IMR-90 (cell line): ENCODE data around the gene KLHL41. TPM values are rescaled to one million over a fixed set of nuclear protein-coding genes. Genes with fewer than 3 reads are reported as not detected.
A peak's percentile ranks its signal among the peaks of the same experiment; 100 is the strongest.

Experiments
- ATAC-seq: fragments of 200-7000 bp; cut with Tn5 transposase; 2 replicates; pipeline ENCODE4 v1.9.1; 2020; ENCODE audit warnings: low read depth, mild to moderate bottlenecking, moderate library complexity
- BruUV-seq: library from RNA; stranded (reverse); fragments of 400-500 nt; replicated peaks from 2 replicates; lab custom pipeline; 2021; lab: Mats Ljungman, UMichigan
- CTCF ChIA-PET: fragments of 300-600 bp; formaldehyde crosslinking; extraction: SDS; loops from one replicate; lab custom pipeline; 2021; ENCODE audit warnings: antibody characterized with exemption; lab: Yijun Ruan, JAX
- POLR2A ChIA-PET: fragments of 300-600 bp; sonication (Branson Sonifier 250); formaldehyde crosslinking; loops from one replicate; lab custom pipeline; 2022; ENCODE audit warnings: antibody characterized with exemption; ENCODE audit not compliant: unreplicated experiment; lab: Charles Lee
- DNase-seq: peaks from one replicate; pipeline ENCODE4 v3.0.0; 2013
- H2AFZ ChIP-seq: replicated peaks from 2 replicates; pipeline ENCODE3; 2013; ENCODE audit warnings: low read length, mild to moderate bottlenecking; ENCODE audit not compliant: poor library complexity
- H2AK5ac ChIP-seq: 2 replicates; pipeline ENCODE4 v1.6.1; 2013; ENCODE audit warnings: low read depth, low read length, inconsistent platforms
- H2AK9ac ChIP-seq: replicated peaks from 2 replicates; pipeline ENCODE3; 2013; ENCODE audit warnings: mild to moderate bottlenecking, low read depth, low read length, moderate library complexity; ENCODE audit not compliant: poor library complexity
- H2BK120ac ChIP-seq: 2 replicates; pipeline ENCODE4 v1.6.1; 2013; ENCODE audit warnings: low read depth, low read length, inconsistent platforms
- H2BK15ac ChIP-seq: 3 replicates; pipeline ENCODE4 v1.6.1; 2013; ENCODE audit warnings: low read depth, low read length, inconsistent platforms
- H2BK20ac ChIP-seq: 2 replicates; pipeline ENCODE4 v1.6.1; 2013; ENCODE audit warnings: low read depth, mild to moderate bottlenecking, inconsistent platforms, low read length, moderate library complexity
- H2BK5ac ChIP-seq: 2 replicates; pipeline ENCODE4 v1.6.1; 2013; ENCODE audit warnings: mild to moderate bottlenecking, low read depth, low read length, inconsistent platforms; ENCODE audit not compliant: poor library complexity, severe bottlenecking
- H3K14ac ChIP-seq: replicated peaks from 2 replicates; pipeline ENCODE4 v1.6.1; 2013; ENCODE audit warnings: low read depth, low read length, inconsistent platforms
- H3K18ac ChIP-seq: 2 replicates; pipeline ENCODE4 v1.6.1; 2013; ENCODE audit warnings: low read depth, low read length, control low read depth
- H3K23ac ChIP-seq: 2 replicates; pipeline ENCODE4 v1.6.1; 2013; ENCODE audit warnings: low read depth, low read length, inconsistent platforms
- H3K27ac ChIP-seq: 2 replicates; pipeline ENCODE4 v1.5.1; 2013; ENCODE audit warnings: mild to moderate bottlenecking, control low read depth, low read length; ENCODE audit not compliant: insufficient read depth
- H3K27me3 ChIP-seq: 2 replicates; pipeline ENCODE4 v1.6.1; 2013; ENCODE audit warnings: low read length; ENCODE audit not compliant: control insufficient read depth, insufficient read depth
- H3K36me3 ChIP-seq: 2 replicates; pipeline ENCODE4 v1.6.1; 2013; ENCODE audit warnings: low read length, mixed read lengths; ENCODE audit not compliant: control insufficient read depth, insufficient read depth
- H3K4ac ChIP-seq: 2 replicates; pipeline ENCODE4 v1.6.1; 2013; ENCODE audit warnings: low read depth, low read length, inconsistent platforms
- H3K4me1 ChIP-seq: 2 replicates; pipeline ENCODE4 v1.6.1; 2013; ENCODE audit warnings: low read length, mixed read lengths; ENCODE audit not compliant: control insufficient read depth, insufficient read depth
- H3K4me2 ChIP-seq: 2 replicates; pipeline ENCODE4 v1.6.1; 2013; ENCODE audit warnings: low read depth, mild to moderate bottlenecking, control low read depth, low read length, moderate library complexity
- H3K4me3 ChIP-seq: 2 replicates; pipeline ENCODE4 v1.5.1; 2013; ENCODE audit warnings: low read depth, mild to moderate bottlenecking, control low read depth, low read length, moderate library complexity; ENCODE audit not compliant: insufficient read depth
- H3K56ac ChIP-seq: 2 replicates; pipeline ENCODE4 v1.6.1; 2013; ENCODE audit warnings: low read length, inconsistent platforms; ENCODE audit not compliant: insufficient read depth; ENCODE audit errors: extremely low read depth
- H3K79me1 ChIP-seq, 2 experiments: 2 replicates each; pipeline ENCODE4 v1.6.1; 2013; ENCODE audit warnings: low read length in 2 of 2, inconsistent platforms in 1 of 2, low read depth in 1 of 2
- H3K9ac ChIP-seq: 2 replicates; pipeline ENCODE4 v1.6.1; 2013; ENCODE audit warnings: low read depth, low read length, control low read depth
- H3K9me1 ChIP-seq: 2 replicates; pipeline ENCODE4 v1.6.1; 2013; ENCODE audit warnings: low read length, inconsistent platforms; ENCODE audit not compliant: insufficient read depth
- H3K9me3 ChIP-seq: 2 replicates; pipeline ENCODE4 v1.6.1; 2013; ENCODE audit warnings: low read length; ENCODE audit not compliant: control insufficient read depth, insufficient read depth
- H4K20me1 ChIP-seq: 2 replicates; pipeline ENCODE4 v1.6.1; 2013; ENCODE audit warnings: low read length, inconsistent platforms; ENCODE audit not compliant: insufficient read depth
- H4K5ac ChIP-seq: 2 replicates; pipeline ENCODE4 v1.6.1; 2013; ENCODE audit warnings: mild to moderate bottlenecking, low read depth, low read length, control low read depth
- H4K8ac ChIP-seq, 2 experiments: 2 replicates each; pipeline ENCODE4 v1.6.1; 2013; ENCODE audit warnings: low read depth in 2 of 2, low read length in 2 of 2, control low read depth in 1 of 2, inconsistent platforms in 1 of 2
- H4K91ac ChIP-seq: 2 replicates; pipeline ENCODE4 v1.6.1; 2013; ENCODE audit warnings: low read depth, low read length, inconsistent platforms; ENCODE audit not compliant: insufficient read depth
- BHLHE40 ChIP-seq: fragments of 150-350 bp; IDR thresholded peaks from 2 replicates; pipeline ENCODE4 v1.6.1; 2016; ENCODE audit warnings: mild to moderate bottlenecking, low read depth, low read length
- CEBPB ChIP-seq: IDR thresholded peaks from 2 replicates; pipeline ENCODE4 v1.6.1; 2012; ENCODE audit warnings: low read depth, low read length, improper control_type of control experiment
- CHD1 ChIP-seq: IDR thresholded peaks from 2 replicates; pipeline ENCODE4 v1.6.1; 2012; ENCODE audit warnings: low read depth, low read length, improper control_type of control experiment
- FOS ChIP-seq: fragments of 150-350 bp; IDR thresholded peaks from 2 replicates; pipeline ENCODE4 v1.6.1; 2016; ENCODE audit warnings: low read depth, low read length
- MAFK ChIP-seq: IDR thresholded peaks from 2 replicates; pipeline ENCODE4 v1.6.1; 2012; ENCODE audit warnings: low read depth, low read length, improper control_type of control experiment
- MAZ ChIP-seq: IDR thresholded peaks from 2 replicates; pipeline ENCODE4 v1.6.1; 2012; ENCODE audit warnings: low read depth, mild to moderate bottlenecking, low read length, improper control_type of control experiment, moderate library complexity, borderline replicate concordance
- MXI1 ChIP-seq: IDR thresholded peaks from 2 replicates; pipeline ENCODE4 v1.6.1; 2012; ENCODE audit warnings: low read depth, mild to moderate bottlenecking, low read length, moderate library complexity, borderline replicate concordance
- NFE2L2 ChIP-seq: fragments of 150-350 bp; IDR thresholded peaks from 2 replicates; pipeline ENCODE4 v1.6.1; 2016; ENCODE audit warnings: low read depth, mild to moderate bottlenecking, low read length
- POLR2A ChIP-seq: IDR thresholded peaks from 2 replicates; pipeline ENCODE4 v1.6.1; 2012; ENCODE audit warnings: mild to moderate bottlenecking, low read depth, low read length
- RAD21 ChIP-seq: IDR thresholded peaks from 2 replicates; pipeline ENCODE4 v1.6.1; 2012; ENCODE audit warnings: low read length, improper control_type of control experiment
- RCOR1 ChIP-seq: IDR thresholded peaks from 2 replicates; pipeline ENCODE4 v1.6.1; 2012; ENCODE audit warnings: mild to moderate bottlenecking, low read length, improper control_type of control experiment; ENCODE audit not compliant: insufficient replicate concordance
- RFX5 ChIP-seq: IDR thresholded peaks from 2 replicates; pipeline ENCODE4 v1.8.0; 2012; ENCODE audit warnings: low read depth, mild to moderate bottlenecking, low read length, moderate library complexity
- SMC3 ChIP-seq: fragments of 150-350 bp; IDR thresholded peaks from 2 replicates; pipeline ENCODE4 v1.6.1; 2016; ENCODE audit warnings: low read depth, mild to moderate bottlenecking, antibody characterized with exemption, low read length, moderate library complexity
- WGBS, 2 experiments: methylation state at CpG; one replicate each; pipeline versions ENCODE4 v1.1.5 to v1.1.7; 2013; ENCODE audit warnings: missing lambda C conversion rate in 2 of 2; ENCODE audit not compliant: insufficient read length in 1 of 2; ENCODE audit errors: extremely low coverage in 2 of 2; 5-methylcytosine and 5-hydroxymethylcytosine counted together
- dilution Hi-C: fragments of 300-500 bp; cut with HindIII; formaldehyde crosslinking; loops from one replicate; pipeline ENCODE4 v1.14.3; 2018; ENCODE audit warnings: low sequenced_read_pairs; ENCODE audit not compliant: unreplicated experiment
- in situ Hi-C: fragments of 300-500 bp; cut with MboI; formaldehyde crosslinking; loops from 3 replicates; pipeline ENCODE4 v1.14.3; 2019; ENCODE audit warnings: low sequenced_read_pairs, inconsistent platforms, mixed read lengths
- intact Hi-C: fragments of 100-400 bp; cut with micrococcal nuclease; formaldehyde crosslinking; loops from 2 replicates; pipeline ENCODE4 v1.10.0; 2022
- polyA plus RNA-seq, 3 experiments: library from polyadenylated mRNA; depleted of rRNA; stranded (reverse); fragments of >200 nt; gene quantifications; 2 replicates each; pipeline ENCODE4 v1.2.3, GENCODE V29; 2012; ENCODE audit warnings: low replicate concordance in 1 of 3
- total RNA-seq: library from RNA; depleted of rRNA; stranded (reverse); fragments of >200 nt; gene quantifications from 2 replicates; pipeline ENCODE4 v1.2.3, GENCODE V29; 2012
- TF ChIP-seq, protein P1 (sequence below): fragments of 150-350 bp; IDR thresholded peaks from 2 replicates; pipeline ENCODE4 v1.6.1; 2017; ENCODE audit warnings: mild to moderate bottlenecking, antibody characterized with exemption, low read length, low read depth
- TF ChIP-seq, protein P2 (sequence below): fragments of 150-350 bp; IDR thresholded peaks from 2 replicates; pipeline ENCODE4 v1.6.1; 2016; ENCODE audit warnings: low read depth, mild to moderate bottlenecking, low read length, moderate library complexity, borderline replicate concordance
- TF ChIP-seq, protein P3 (sequence below): conservative IDR thresholded peaks from 2 replicates; pipeline ENCODE4 v1.5.1; 2012; ENCODE audit warnings: mild to moderate bottlenecking, low read depth, low read length, improper control_type of control experiment

KLHL41 gene
- total and polyA plus RNA-seq, 2 of the 4 experiments (the other 2 are of a cell fraction), result 0.10 to 0.18 TPM

DNA sequence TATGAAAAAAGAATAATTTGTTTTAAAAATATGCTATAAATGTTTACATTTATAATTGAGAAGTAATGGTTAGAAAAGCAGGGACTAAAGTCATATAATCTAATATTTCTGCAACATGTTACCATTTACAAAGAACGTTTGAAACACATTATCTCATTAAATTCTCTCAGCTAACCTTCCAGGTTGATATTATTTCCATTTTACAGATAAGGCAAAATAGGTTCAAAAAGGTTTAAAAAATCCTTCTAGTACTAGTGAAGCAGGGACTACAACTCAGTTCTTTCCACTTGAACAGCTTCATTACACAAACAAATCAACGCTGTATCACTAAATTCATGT is 63.3 kb downstream of the KLHL41 start:
- no peaks in the 10 kb centered on the region for H4K20me1 ChIP-seq
- H2AK9ac ChIP-seq, result peak overlapping the region; percentile 59
- H3K79me1 ChIP-seq, result peaks cover 0 to 20% of the 10 kb centered on the region in 2 experiments; a peak in 3 of 4 replicates
- 0% methylated on average over 1 of the region's 2 CpGs; no CpG with 5 or more reads in 1 of the 2 experiments for WGBS, 2 experiments
- BruUV-seq, result no TSS peak
- peak overlapping the region; percentile 41 for H3K27ac ChIP-seq
- CTCF ChIA-PET, result interaction anchor here (0.9 to 1.0 kb wide), 2 partner anchors 42 to 49 kb away, joined by 3 read pairs; no protein-coding TSS in a partner anchor
- peak overlapping the region; percentile 44 to 85 for H4K8ac ChIP-seq
- no peaks in the 10 kb centered on the region for H3K9me1 ChIP-seq
- H2BK120ac ChIP-seq, result no peak overlapping the region
- TF ChIP-seq, protein P1, sequence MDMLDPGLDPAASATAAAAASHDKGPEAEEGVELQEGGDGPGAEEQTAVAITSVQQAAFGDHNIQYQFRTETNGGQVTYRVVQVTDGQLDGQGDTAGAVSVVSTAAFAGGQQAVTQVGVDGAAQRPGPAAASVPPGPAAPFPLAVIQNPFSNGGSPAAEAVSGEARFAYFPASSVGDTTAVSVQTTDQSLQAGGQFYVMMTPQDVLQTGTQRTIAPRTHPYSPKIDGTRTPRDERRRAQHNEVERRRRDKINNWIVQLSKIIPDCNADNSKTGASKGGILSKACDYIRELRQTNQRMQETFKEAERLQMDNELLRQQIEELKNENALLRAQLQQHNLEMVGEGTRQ, result no peak
- no peak for TF ChIP-seq SMC3
- TF ChIP-seq NFE2L2, result no peak
- no peak for TF ChIP-seq CEBPB
- no peak for TF ChIP-seq FOS
- TF ChIP-seq MAZ, result no peak
- TF ChIP-seq, protein P2, sequence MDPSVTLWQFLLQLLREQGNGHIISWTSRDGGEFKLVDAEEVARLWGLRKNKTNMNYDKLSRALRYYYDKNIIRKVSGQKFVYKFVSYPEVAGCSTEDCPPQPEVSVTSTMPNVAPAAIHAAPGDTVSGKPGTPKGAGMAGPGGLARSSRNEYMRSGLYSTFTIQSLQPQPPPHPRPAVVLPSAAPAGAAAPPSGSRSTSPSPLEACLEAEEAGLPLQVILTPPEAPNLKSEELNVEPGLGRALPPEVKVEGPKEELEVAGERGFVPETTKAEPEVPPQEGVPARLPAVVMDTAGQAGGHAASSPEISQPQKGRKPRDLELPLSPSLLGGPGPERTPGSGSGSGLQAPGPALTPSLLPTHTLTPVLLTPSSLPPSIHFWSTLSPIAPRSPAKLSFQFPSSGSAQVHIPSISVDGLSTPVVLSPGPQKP, result no peak
- TF ChIP-seq MXI1, result no peak
- no peak for TF ChIP-seq RFX5
- no peak for TF ChIP-seq BHLHE40
- TF ChIP-seq POLR2A, result no peak
- no peak for TF ChIP-seq RCOR1
- TF ChIP-seq MAFK, result no peak
- no peak for TF ChIP-seq RAD21
- TF ChIP-seq, protein P3, sequence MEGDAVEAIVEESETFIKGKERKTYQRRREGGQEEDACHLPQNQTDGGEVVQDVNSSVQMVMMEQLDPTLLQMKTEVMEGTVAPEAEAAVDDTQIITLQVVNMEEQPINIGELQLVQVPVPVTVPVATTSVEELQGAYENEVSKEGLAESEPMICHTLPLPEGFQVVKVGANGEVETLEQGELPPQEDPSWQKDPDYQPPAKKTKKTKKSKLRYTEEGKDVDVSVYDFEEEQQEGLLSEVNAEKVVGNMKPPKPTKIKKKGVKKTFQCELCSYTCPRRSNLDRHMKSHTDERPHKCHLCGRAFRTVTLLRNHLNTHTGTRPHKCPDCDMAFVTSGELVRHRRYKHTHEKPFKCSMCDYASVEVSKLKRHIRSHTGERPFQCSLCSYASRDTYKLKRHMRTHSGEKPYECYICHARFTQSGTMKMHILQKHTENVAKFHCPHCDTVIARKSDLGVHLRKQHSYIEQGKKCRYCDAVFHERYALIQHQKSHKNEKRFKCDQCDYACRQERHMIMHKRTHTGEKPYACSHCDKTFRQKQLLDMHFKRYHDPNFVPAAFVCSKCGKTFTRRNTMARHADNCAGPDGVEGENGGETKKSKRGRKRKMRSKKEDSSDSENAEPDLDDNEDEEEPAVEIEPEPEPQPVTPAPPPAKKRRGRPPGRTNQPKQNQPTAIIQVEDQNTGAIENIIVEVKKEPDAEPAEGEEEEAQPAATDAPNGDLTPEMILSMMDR, result no peak
- no peak for TF ChIP-seq CHD1
- ATAC-seq, result no peak; the same call in 1 of the 2 replicates
- peak overlapping the region; percentile 70 for H3K9ac ChIP-seq
- no peaks in the 10 kb centered on the region for H3K4me1 ChIP-seq
- no peak overlapping the region for H2BK20ac ChIP-seq
- H2AFZ ChIP-seq, result peak overlapping the region; percentile 94
- H3K4me3 ChIP-seq, result peak overlapping the region; percentile 62
- peak overlapping the region; percentile 85; the same call in 1 of the 2 replicates for H3K4ac ChIP-seq
- H4K5ac ChIP-seq, result peak overlapping the region; percentile 56; the same call in 1 of the 2 replicates
- dilution Hi-C loops, result no loop called here
- POLR2A ChIA-PET, result no interaction called here
- peak overlapping the region; percentile 87; the same call in 1 of the 2 replicates for H3K14ac ChIP-seq
- no peak overlapping the region for H4K91ac ChIP-seq
- in situ Hi-C loops, result no loop called here
- peak overlapping the region; percentile 11; the same call in 1 of the 2 replicates for H3K18ac ChIP-seq
- no peaks in the 10 kb centered on the region for H3K36me3 ChIP-seq
- H3K27me3 ChIP-seq, result no peaks in the 10 kb centered on the region
- no peak overlapping the region for H2AK5ac ChIP-seq
- peak overlapping the region; percentile 100 for H3K4me2 ChIP-seq
- no peak overlapping the region for H2BK5ac ChIP-seq
- no peak for DNase-seq
- H3K9me3 ChIP-seq, result no peaks in the 10 kb centered on the region
- peak overlapping the region; percentile 81 for H3K23ac ChIP-seq
- peak overlapping the region; percentile 55 for H3K56ac ChIP-seq
- intact Hi-C loops, result loop anchor here (10.0 kb wide), 1 partner anchor 222 kb away; the partner anchor contains the start of gene SSB
- no peak overlapping the region for H2BK15ac ChIP-seq
